Parathyroid adenoma (tissue), 2 donors: ENCODE results near the gene AAR2.

Experiments
- H2AFZ ChIP-seq: fragments of 300-600 bp; sonication (generic); one replicate; pipeline ENCODE4 v1.7.0; 2017; ENCODE audit warnings: antibody characterized with exemption, mild to moderate bottlenecking
- H3K27ac ChIP-seq: fragments of 300-600 bp; sonication (generic); one replicate; pipeline ENCODE4 v1.7.0; 2017
- H3K27me3 ChIP-seq: fragments of 300-600 bp; sonication (generic); one replicate; pipeline ENCODE4 v1.7.0; 2017; ENCODE audit warnings: low read length; ENCODE audit not compliant: control insufficient read depth, insufficient read depth
- H3K36me3 ChIP-seq: fragments of 300-600 bp; sonication (generic); one replicate; pipeline ENCODE4 v1.7.0; 2017; ENCODE audit warnings: low read length; ENCODE audit not compliant: control insufficient read depth, insufficient read depth
- H3K4me1 ChIP-seq: fragments of 300-600 bp; sonication (generic); one replicate; pipeline ENCODE4 v1.7.0; 2017; ENCODE audit warnings: control low read depth
- H3K4me2 ChIP-seq: fragments of 300-600 bp; sonication (generic); one replicate; pipeline ENCODE4 v1.7.0; 2017; ENCODE audit warnings: low read length
- H3K4me3 ChIP-seq: fragments of 300-600 bp; sonication (generic); one replicate; pipeline ENCODE4 v1.7.0; 2017; ENCODE audit warnings: low read depth, low read length
- H3K79me2 ChIP-seq: fragments of 300-600 bp; sonication (generic); one replicate; pipeline ENCODE4 v1.7.0; 2017; ENCODE audit warnings: control low read depth
- H3K9ac ChIP-seq: fragments of 300-600 bp; sonication (generic); one replicate; pipeline ENCODE4 v1.7.0; 2017; ENCODE audit warnings: mild to moderate bottlenecking
- H3K9me3 ChIP-seq: fragments of 300-600 bp; sonication (generic); one replicate; pipeline ENCODE4 v1.7.0; 2017; ENCODE audit warnings: low read length; ENCODE audit not compliant: control insufficient read depth
- CTCF ChIP-seq: fragments of 300-600 bp; sonication (generic); IDR thresholded peaks from one replicate; pipeline ENCODE4 v1.7.0; 2017; ENCODE audit warnings: antibody characterized with exemption, mild to moderate bottlenecking
- donor health status: primary hyperparathyroidism.

The AAR2 gene

GRCh38 chr20:36272547-36273220 is 36.4 kb downstream of the AAR2 start:
- no peak overlapping the region for H2AFZ ChIP-seq
- no peaks in the 10 kb centered on the region for H3K4me1 ChIP-seq
- no peak overlapping the region for H3K4me2 ChIP-seq
- TF ChIP-seq CTCF = no peak
- H3K9me3 ChIP-seq = no peaks in the 10 kb centered on the region
- no peak overlapping the region for H3K9ac ChIP-seq
- no peaks in the 10 kb centered on the region for H3K36me3 ChIP-seq
- no peaks in the 10 kb centered on the region for H3K79me2 ChIP-seq
- H3K27me3 ChIP-seq = no peaks in the 10 kb centered on the region
- H3K4me3 ChIP-seq = no peak overlapping the region
- H3K27ac ChIP-seq = no peak overlapping the region

- no peaks in the 10 kb centered on the region for H3K27me3 ChIP-seq
- H3K36me3 ChIP-seq = no peaks in the 10 kb centered on the region
- H3K79me2 ChIP-seq = no peaks in the 10 kb centered on the region
Measured at GRCh38 chr20:36273414-36274180, 37.3 kb downstream of the AAR2 start.

GRCh38 chr20:36274181-36274841 is 38.0 kb downstream of the AAR2 start:
- no peak overlapping the region for H3K4me2 ChIP-seq
- H3K9ac ChIP-seq = no peak overlapping the region
- H3K27me3 ChIP-seq = no peaks in the 10 kb centered on the region
- H3K27ac ChIP-seq = no peak overlapping the region
- no peak overlapping the region for H3K4me3 ChIP-seq
- H3K79me2 ChIP-seq = no peaks in the 10 kb centered on the region
- H2AFZ ChIP-seq = no peak overlapping the region
- H3K4me1 ChIP-seq = no peaks in the 10 kb centered on the region
- no peaks in the 10 kb centered on the region for H3K9me3 ChIP-seq
- TF ChIP-seq CTCF = no peak
- no peaks in the 10 kb centered on the region for H3K36me3 ChIP-seq

More at GRCh38 chr20:36273414-36274180, 37.3 kb downstream of the AAR2 start:
- Histone ChIP-seq H2AFZ (no peak overlapping the region), H3K9me3 (no peaks in the 10 kb centered on the region), H3K9ac (no peak overlapping the region), H3K4me1 (no peaks in the 10 kb centered on the region), H3K4me2 (no peak overlapping the region), H3K4me3 (no peak overlapping the region), H3K27ac (no peak overlapping the region)
- no peak for TF ChIP-seq CTCF

- H3K36me3 ChIP-seq = no peaks in the 10 kb centered on the region
- H3K27ac ChIP-seq = no peak overlapping the region
- no peak overlapping the region for H2AFZ ChIP-seq
- no peak for TF ChIP-seq CTCF
- H3K9me3 ChIP-seq = no peaks in the 10 kb centered on the region
- no peaks in the 10 kb centered on the region for H3K27me3 ChIP-seq
- H3K4me1 ChIP-seq = no peaks in the 10 kb centered on the region
- no peak overlapping the region for H3K9ac ChIP-seq
- no peak overlapping the region for H3K4me2 ChIP-seq
- H3K4me3 ChIP-seq = no peak overlapping the region
- no peaks in the 10 kb centered on the region for H3K79me2 ChIP-seq
Measured at GRCh38 chr20:36275011-36275410, 38.7 kb downstream of the AAR2 start.
